DMS153 treated with DMSO at 0.1 percent for 48 hours (cell line): ENCODE results near the gene BCAM.
"Not testable (repeated sequence)": the region's sequence is repeated elsewhere in the genome, so short reads cannot be mapped to it uniquely, and the experiment has no call there.

Experiments used
- DNase-seq: peaks from one replicate; lab custom pipeline; 2025; ENCODE audit not compliant: unreplicated experiment; lab: John Stamatoyannopoulos, UW

The BCAM gene

DNA sequence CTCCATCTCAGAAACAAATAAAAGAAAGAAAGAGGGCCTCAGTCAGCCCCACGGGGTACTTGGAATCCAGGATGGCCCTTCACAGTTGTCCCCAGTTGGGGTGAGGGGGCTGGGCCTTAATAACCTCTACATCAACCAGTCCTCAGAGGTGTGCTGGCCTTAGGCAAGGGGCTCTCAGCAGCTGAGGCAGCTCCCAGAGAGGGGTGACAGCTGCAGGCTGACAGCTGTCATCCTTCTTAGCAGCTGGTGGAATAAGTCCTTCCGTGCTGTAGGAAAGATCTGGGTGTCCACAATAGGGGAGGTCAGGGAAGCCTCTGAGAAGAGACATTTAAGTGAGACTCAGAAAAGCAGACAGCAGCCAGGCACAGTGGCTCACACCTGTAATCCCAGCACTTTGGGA lies 7.4 kb downstream of the BCAM start:
- DNase-seq, result no peak

DNA sequence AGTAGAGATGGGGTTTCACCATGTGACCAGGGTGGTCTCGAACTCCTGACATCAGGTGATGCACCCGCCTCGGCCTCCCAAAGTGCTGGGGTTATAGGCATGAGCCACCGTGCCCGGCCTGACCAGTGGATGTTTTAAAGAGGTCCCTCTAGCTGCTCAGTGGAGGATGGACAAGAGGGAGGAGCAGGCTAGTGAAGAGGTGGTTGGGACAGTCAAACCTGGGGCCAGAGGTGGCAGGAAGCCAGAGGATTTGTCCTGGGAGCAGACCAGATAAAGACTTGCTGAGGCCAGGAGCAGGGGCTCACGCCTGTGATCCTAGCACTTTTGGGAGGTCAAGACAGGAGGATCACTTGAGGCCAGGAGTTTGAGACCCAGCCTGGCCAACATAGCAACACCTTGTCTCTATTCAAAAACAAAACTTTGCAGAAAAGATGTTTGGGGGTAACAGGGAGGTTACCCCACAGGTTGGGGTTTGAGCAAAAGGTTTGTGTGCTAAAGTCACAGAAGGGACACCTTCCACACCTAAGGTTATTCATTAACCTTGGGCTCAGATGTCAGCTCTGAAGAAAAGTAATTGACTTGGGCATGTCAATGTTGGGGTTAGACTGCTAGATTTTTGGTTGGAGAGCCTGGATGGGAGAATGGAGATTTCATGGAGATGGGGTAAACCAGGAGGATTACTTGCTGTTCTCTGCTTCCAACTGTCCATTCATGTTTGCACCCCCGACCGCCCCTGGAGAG lies 9.0 kb downstream of the BCAM start:
- no peak for DNase-seq

DNA sequence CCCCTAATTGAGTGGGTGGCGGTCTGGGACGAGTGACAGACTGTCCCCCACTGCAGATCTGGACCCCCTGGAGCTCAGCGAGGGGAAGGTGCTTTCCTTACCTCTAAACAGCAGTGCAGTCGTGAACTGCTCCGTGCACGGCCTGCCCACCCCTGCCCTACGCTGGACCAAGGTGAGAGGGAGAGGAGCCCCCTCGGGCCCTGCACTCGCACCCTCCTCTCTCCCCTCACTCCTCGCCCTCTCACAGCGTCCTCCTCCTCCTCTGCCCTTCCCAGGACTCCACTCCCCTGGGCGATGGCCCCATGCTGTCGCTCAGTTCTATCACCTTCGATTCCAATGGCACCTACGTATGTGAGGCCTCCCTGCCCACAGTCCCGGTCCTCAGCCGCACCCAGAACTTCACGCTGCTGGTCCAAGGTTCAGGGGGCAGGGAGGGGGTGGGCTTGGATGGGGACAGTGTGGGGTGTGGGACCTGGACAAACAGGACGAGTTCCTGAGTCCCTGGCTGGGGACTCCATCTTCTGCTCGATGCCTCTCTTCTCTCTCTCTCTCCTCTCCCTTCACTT lies 9.6 kb downstream of the BCAM start:
- no peak for DNase-seq

DNA sequence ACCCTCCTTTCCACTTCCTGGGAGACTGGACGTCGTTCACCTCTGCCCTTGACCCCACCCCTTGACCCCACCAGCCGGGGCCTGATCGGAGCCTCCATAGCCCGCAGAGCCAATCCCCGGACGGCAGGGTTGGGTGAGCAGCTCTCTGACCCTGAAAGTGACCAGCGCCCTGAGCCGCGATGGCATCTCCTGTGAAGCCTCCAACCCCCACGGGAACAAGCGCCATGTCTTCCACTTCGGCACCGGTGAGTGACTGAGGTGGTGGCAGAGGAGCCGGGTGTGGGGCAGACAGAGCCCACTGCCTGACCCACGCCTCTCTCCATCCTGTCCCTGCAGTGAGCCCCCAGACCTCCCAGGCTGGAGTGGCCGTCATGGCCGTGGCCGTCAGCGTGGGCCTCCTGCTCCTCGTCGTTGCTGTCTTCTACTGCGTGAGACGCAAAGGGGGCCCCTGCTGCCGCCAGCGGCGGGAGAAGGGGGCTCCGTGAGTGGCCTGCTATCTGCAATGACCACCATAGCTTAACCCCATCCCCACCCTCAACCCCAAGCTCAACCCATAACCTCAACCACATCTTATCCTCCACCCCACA lies 10.4 kb downstream of the BCAM start:
- DNase-seq, result no peak

DNA sequence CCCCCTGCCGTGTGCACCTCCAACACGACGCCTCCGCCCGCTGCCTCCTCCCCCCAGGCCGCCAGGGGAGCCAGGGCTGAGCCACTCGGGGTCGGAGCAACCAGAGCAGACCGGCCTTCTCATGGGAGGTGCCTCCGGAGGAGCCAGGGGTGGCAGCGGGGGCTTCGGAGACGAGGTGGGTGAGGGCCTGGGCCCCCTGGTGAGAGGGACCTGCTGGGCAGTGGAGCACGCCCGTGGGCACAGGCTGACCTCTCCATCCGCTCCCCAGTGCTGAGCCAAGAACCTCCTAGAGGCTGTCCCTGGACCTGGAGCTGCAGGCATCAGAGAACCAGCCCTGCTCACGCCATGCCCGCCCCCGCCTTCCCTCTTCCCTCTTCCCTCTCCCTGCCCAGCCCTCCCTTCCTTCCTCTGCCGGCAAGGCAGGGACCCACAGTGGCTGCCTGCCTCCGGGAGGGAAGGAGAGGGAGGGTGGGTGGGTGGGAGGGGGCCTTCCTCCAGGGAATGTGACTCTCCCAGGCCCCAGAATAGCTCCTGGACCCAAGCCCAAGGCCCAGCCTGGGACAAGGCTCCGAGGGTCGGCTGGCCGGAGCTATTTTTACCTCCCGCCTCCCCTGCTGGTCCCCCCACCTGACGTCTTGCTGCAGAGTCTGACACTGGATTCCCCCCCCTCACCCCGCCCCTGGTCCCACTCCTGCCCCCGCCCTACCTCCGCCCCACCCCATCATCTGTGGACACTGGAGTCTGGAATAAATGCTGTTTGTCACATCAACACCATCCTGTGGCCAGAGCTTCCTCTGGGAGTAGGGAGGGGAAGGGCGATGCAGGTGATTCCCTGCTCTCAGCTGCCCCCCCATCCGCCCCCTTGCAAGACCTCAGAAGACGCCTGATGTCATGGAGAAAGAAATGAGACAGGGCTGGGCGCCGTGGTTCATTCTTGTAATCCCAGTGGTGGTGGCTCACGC lies 12.0 kb downstream of the BCAM start:
- no peak for DNase-seq

DNA sequence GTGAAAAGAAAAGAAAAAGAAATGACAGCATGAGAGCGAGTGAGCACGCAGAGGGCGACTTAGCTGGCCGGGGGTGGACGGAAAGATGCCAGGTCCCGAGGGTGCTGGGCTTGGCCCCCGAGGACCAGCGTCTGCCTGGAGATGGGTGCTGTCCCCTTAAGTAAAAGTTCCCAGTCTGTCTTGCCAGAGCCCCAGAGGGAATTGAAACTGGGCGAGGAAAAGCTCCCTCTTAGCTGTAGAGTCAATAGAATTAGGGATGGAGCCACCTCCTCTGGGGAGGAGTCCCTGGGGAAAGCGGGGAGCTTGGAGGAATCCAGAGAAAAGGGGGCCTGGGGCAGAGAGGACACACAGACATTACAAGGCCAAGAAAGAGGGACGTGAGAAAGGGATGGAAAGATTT lies 13.3 kb downstream of the BCAM start:
- no peak for DNase-seq

DNA sequence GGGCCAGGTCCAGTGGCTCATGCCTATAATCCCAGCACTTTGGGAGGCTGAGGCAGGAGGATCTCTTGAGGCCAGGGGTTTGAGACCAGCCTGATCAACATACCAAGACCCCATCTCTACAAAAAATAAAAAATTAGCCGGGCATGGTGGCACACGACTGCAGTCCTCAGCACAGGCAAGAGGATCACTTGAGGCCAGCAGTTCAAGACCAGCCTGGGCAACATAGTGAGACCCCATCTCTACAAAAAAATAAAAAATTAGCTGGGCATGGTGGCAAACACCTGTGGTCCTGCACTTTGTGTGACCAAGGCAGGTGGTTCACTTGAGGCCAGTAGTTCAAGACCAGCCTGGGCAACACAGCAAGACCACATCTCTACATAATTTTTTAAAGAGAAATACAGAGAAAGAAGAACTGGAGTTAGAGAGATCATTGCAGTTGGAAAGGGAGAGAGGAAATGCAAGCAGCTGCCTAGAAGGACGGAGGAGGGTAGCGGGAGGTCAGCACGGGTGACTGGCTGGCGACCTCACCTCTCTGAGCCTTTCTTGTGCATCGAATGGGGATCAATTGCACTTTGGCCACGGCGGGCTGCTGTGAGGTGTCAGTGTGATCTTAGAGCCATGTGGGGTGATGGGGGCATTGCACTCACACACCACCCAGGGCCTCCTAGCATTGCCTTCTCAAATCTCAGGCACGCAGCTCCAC lies 13.9 kb downstream of the BCAM start:
- DNase-seq, result no peak

DNA sequence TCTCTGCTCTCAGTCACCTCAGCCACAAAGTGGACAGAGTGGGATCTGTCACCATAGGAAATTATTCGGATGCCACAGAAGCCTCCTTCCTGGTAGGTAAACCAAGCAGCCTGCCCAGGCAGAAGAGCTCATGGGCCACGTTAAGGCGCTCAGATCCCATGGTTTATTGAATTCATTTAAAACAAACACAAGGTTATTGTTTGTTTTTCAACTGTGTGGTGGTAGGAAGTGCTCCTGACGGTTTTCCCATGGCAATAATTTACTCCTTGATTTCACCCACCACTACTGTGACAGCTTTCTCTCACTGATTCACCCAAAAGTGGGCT lies 14.4 kb downstream of the BCAM start:
- peak; percentile 14 for DNase-seq

DNA sequence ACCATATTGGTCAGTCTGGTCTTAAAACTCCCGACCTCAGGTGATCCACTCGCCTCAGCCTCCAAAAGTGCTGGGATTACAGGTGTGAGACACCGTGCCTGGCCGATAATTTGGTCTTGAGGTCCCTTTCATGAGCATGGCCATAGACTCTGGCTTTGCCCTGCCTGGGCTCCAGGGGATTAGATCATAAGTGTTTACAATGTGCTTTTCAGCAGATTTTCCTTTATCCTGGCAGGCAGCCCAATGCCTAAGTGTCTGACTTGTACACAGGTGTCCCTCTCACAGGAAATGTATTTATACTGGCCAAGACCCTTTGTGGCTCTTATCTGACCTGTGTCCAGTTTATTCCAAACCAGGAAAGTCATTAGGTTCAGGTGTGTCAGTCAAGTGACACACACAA lies 15.9 kb downstream of the BCAM start:
- peak; percentile 46 for DNase-seq

DNA sequence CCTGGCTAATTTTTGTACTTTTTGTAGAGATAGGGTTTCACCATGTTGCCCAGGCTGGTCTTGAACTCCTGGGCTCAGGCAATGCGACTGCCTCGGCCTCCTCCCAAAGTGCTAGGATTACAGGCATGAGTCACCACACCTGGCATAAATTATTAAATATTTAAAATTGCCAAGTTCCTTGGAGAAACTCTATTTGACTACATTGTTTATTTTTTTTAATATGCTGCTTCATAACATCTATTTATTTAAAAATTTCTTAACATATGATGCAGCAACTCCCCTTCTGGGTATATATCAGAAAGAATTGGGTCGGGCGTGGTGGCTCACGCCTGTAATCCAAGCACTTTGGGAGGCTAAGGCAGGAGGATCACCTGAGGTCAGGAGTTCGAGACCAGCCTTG lies 24.0 kb downstream of the BCAM start:
- DNase-seq, result not testable (repeated sequence)

DNA sequence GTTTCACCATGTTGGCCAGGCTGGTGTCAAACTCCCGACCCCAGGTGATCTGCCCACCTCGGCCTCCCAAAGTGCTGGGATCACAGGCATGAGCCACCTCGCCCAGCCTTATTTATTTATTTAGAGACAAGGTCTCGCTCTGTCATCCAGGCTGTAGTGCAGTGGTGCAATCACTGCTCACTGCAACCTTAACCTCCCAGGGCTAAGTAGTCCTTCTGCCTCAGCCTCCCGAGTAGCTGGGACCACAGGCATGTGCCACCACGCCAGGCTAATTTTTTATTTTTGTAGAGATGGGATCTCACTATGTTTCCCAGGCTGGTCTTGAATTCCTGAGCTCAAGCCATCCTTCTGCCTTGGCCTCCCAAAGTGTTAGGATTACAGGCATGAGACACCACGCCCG lies 25.5 kb downstream of the BCAM start:
- DNase-seq, result not testable (repeated sequence)

DNA sequence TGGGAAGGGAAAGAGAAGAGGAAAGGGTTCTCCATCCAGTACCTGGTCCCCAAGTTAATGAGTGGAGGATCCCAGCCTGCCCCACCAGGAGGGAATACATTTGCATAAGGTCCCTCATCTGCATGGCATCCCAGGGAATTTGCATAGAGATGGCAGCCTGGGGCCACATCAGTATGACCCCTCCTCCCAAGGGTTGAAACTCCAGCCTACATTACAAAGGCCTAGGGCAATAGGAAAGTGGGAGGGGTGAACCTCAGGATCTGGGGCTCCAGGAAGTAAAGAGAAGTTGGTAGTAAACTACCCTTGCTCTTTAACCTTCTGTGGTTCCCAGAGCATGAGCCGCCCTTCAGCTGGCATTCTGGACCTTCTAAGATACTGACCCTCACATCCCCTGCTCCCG lies 30.4 kb downstream of the BCAM start:
- no peak for DNase-seq

DNA sequence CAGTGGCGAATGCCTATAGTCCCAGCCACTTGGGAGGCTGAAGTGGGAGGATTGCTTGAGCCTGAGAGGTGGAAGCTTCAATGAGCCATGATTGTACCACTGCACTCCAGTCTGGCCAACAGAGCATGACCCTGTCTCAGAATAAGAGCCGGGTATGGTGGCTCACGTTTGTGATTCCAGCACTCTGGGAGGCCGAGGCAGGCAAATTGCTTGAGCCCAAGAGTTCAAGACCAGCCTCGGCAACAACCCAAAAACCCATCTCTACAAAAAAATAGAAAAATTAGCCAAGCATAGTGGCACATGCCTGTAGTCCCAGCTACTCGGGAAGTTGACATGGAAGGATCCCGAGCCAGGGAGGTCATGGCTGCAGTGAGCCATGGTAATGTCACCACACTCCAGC lies 31.9 kb downstream of the BCAM start:
- DNase-seq, result no peak

DNA sequence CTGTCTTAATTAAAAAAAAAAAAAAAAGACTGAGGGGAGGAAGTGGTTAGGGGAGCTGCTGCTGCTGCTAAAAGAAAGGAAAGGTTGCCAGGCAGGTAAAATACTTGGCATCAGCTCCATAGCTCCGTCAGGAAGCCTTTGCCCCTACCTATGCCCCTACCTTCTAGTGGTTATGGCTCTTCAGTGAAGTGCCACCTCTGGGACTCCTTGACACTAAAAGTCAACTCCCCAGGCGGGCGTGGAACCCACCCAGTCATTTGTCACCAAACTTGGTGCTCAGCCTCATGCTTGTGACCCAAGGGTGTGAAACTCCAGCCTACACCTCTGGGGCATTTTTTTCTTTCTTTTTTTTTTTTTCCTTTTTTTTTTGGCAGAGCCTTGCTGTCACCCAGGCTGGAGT lies 32.3 kb downstream of the BCAM start:
- no peak for DNase-seq

DNA sequence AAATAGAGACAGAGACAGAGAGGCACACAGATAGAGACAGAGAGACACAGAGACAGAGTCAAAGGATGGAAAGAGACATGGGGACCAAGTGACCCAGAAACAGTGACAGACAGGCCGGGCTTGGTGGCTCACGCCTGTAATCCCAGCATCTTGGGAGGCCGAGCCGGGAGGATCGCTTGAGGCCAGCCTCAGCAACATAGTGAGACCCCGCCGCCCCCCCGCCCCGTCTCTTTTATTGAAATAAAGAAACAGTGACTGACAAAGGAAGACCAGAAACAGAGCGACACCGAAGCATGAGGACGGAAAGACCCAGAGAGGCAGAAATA lies 36.3 kb downstream of the BCAM start:
- DNase-seq, result no peak

DNA sequence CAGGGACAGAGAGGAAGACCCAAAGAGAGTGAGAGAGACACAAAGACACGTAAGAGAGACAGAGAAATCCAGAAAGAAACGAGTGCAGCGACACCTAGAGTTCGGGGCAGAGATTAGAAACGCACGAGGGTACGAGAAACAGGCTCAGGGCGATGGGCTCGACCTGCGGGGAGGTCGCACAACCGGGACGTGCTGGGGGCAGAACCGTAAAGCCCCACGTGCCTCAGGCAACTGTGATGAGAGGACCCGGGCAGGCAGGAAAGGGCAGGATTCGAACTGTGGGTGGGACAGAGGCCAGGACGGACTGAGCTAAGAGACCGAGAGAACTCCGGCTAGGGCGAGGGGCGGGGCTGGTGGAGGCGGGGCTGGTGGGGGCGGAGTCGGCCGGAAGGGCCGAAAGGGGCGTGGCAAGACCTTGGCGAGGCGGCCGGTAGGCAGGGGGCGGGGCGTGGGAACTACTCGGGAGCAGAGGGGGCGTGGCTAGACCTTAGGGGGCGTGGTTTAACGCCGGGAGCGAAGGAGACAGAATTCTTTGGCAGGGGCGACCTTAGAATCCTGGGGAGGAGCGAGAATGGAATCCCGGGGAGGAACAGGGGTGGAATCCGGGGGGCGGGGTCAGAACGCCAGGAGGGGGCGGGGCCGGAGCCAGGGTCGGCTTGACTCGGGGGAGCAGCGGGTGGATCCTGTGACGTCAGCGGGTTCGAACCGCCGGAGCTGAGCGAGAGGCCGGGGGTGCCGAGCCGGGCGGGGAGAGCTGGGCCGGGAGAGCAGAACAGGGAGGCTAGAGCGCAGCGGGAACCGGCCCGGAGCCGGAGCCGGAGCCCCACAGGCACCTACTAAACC lies 36.9 kb downstream of the BCAM start, which contains the start of gene NECTIN2:
Gene NECTIN2 (plus strand): TSS at position 686 of the 843 bp plus-strand sequence. CDS start 229 bp downstream, outside the sequence.
- DNase-seq, result peak; percentile 91

DNA sequence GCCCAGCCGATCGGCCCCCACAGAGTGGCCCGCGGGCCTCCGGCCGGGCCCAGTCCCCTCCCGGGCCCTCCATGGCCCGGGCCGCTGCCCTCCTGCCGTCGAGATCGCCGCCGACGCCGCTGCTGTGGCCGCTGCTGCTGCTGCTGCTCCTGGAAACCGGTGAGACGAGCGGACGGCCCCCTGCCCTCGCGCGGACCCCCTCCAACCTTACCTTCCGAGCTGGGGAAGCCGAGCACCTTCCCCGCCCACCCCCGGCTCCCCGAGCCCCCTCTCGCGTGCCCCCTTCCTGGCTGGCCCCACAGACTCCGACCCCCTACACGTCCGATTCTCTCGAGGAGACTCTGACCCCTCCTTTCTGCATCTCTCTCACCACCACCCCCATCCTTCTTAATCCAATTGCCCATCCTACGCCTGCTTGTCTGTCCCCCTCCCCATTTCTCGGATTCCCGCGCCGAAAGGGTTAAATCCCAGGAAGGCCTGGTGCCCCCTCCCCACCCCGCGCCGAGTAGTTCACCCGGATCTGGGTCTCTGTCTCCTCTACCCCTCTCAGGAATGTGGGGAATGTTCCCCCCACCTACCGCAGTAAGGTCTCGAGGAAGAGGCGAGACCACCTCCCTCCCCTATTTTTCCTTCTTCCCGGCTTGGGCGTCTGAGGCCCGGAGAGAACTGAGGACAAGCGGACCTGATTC lies 37.7 kb downstream of the BCAM start:
- no peak for DNase-seq

DNA sequence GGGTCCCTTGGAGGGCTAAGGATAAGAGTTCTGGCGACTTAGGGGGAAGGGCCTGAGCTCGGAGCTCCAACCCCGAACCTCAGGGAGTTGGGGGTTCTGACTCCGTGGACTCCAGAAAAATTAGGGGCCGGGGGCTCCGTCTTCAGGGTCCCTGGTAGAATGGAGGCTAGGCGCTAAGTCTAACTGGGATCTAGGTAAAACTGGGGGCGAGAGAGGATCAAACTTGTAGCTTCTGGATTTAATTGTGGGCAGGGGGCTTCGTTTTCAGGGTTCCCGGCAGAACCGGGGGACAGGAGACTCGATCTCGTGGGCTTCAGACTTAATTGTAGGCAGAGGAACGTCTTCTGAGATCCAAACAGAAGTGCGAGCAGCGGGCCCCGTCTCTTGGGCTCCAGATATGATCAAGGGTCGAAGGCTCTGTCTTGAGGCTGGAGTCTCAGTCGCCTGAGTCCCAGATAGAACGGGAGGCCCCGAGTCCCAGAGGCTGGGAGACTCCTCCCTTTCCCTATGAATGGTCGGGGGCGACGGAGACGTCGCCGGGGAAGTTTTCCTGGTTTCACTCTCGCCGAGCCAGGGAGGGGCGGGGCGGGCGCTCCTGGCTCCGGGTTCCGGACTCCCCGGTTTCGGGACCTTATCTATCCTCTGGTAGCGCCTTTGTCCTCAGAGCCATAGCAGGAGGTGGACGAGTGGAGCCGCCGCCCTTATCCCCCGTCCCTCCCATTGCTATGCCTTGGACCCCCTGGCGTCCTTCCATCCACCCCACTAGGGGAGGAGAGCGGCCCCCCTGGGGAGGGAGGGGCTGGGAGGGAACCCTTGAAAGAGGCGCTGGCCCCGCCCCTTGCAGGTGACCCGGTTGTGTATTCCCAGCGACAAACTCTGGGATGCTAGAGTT lies 38.5 kb downstream of the BCAM start:
- DNase-seq, result peak; percentile 29
